ENCODE data around the gene LY6G5B. TPM values are rescaled to one million over a fixed set of nuclear protein-coding genes. Genes with fewer than 3 reads are reported as not detected.
A peak's percentile ranks its signal among the peaks of the same experiment; 100 is the strongest.

LY6G5B gene
- total RNA-seq, 4 donors from 2014 or later, result 0.10 to 9.3 (median 3.9) TPM

DNA sequence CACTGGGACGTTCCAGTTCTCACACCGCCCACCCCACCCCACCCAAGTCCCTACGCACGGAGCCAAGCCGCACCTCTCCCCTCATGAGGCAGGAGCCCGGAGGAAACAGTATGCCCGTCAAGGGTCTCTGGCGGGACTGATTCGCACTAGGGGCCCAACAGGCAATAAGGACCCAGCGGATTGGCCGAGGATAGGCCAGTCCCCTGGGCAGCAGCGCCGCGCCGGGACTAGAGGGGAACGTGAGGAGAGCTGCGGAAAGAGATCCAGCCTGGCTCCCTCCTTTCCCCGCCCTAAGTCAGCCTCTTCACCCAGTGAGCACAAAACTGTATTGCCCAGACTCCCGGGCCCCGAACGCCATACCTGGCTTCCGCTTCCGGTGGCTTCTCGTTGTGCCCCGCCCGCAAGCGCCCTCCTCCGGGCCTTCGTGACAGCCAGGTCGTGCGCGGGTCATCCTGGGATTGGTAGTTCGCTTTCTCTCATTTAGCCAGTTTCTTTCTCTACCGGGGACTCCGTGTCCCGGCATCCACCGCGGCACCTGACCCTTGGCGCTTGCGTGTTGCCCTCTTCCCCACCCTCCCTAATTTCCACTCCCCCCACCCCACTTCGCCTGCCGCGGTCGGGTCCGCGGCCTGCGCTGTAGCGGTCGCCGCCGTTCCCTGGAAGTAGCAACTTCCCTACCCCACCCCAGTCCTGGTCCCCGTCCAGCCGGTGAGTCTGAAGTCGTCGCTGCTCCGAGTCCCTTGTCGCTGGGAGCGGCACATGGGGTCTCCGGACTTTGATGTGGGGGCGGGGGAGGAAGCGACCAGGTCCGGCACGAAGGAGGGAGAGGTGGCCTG is 4.1 kb upstream of the LY6G5B start, which contains the start of gene CSNK2B:
CSNK2B (plus strand) TSS at position 580 of the 836 bp plus-strand sequence. CDS start 752 bp downstream, outside the sequence.
- TF ChIP-seq EP300 (IDR thresholded peaks at IDR 0.05) (no peak), CTCF (IDR thresholded peaks at IDR 0.05) (peak in 1 of 4 experiments; percentile 18), POLR2A (IDR thresholded peaks at IDR 0.05) (peak; percentile 61 to 70), POLR2AphosphoS5 (IDR thresholded peaks at IDR 0.05) (peak; percentile 71)
- Histone ChIP-seq H3K4me1 (peaks cover 0 to 74% (median 28%) of the 10 kb centered on the region in 3 donors), H3K9me3 (no peaks in the 10 kb centered on the region), H3K4me3 (peak within 1 kb of the TSS; percentile 55 to 67), H3K27me3 (no peaks in the 10 kb centered on the region), H3K36me3 (peaks cover 0 to 61% of the 10 kb centered on the region in 2 donors), H3K27ac (peak within 1 kb of the TSS; percentile 95 to 98 (median 96))
- ATAC-seq, result peak; percentile 91
- WGBS, 2 donors (ENCODE audit: low coverage in 1 of 2), result 0 to 1% methylated on average over 22 to 33 of the region's 63 CpGs

GRCh38 chr6:31666337-31666965 is 3.3 kb upstream of the LY6G5B start:
- Histone ChIP-seq H3K27me3 (no peaks in the 10 kb centered on the region), H3K36me3 (peaks cover 0 to 68% of the 10 kb centered on the region in 2 donors), H3K4me1 (peaks cover 0 to 67% (median 28%) of the 10 kb centered on the region in 3 donors), H3K4me3 (peak overlapping the region; percentile 55 to 67), H3K27ac (peak overlapping the region; percentile 60 to 98 (median 95)), H3K9me3 (no peaks in the 10 kb centered on the region)
- no peak for ATAC-seq
- TF ChIP-seq POLR2A (IDR thresholded peaks at IDR 0.05) (no peak), CTCF (IDR thresholded peaks at IDR 0.05) (no peak), POLR2AphosphoS5 (IDR thresholded peaks at IDR 0.05) (no peak), EP300 (IDR thresholded peaks at IDR 0.05) (no peak)
- 4 to 7% methylated on average over 6 to 12 of the region's 15 CpGs for WGBS, 2 donors (ENCODE audit: low coverage in 1 of 2)

- Histone ChIP-seq H3K9me3 (no peaks in the 10 kb centered on the region), H3K4me1 (peaks cover 0 to 16% (median 5%) of the 10 kb centered on the region in 3 donors), H3K27ac (no peak overlapping the region), H3K27me3 (no peaks in the 10 kb centered on the region), H3K36me3 (peaks cover 0 to 31% of the 10 kb centered on the region in 2 donors), H3K4me3 (no peak overlapping the region)
- WGBS, 2 donors (ENCODE audit: low coverage in 1 of 2), result 70 to 85% methylated on average over 2 to 3 of the region's 4 CpGs
- TF ChIP-seq POLR2AphosphoS5 (IDR thresholded peaks at IDR 0.05) (no peak), CTCF (IDR thresholded peaks at IDR 0.05) (no peak), EP300 (IDR thresholded peaks at IDR 0.05) (no peak), POLR2A (IDR thresholded peaks at IDR 0.05) (no peak)
- ATAC-seq, result no peak
Measured at GRCh38 chr6:31676322-31676903, 6.6 kb downstream of the LY6G5B start.

DNA sequence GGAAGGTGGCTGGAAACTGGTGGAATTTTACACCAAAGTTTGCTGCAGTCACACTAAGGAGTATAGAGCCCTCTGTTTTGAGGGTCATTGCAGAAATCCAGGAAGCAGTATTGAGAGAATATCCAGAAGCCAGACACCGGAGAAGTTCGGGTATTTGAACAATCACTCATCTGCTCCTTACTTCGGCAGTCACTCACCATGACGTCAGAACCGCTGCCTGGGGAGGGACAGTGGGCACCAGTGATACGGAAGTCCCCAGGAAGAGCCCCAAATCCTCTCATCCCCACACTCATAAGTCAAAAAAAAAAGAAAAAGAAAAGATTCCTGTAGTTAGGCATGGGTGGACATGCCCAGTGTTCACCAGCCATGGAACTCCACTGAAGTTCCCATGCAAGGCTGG is 7.1 kb downstream of the LY6G5B start:
- TF ChIP-seq POLR2A (IDR thresholded peaks at IDR 0.05) (no peak), EP300 (IDR thresholded peaks at IDR 0.05) (no peak), CTCF (IDR thresholded peaks at IDR 0.05) (no peak), POLR2AphosphoS5 (IDR thresholded peaks at IDR 0.05) (no peak)
- H3K9me3 ChIP-seq, result no peaks in the 10 kb centered on the region
- peaks cover 0 to 20% (median 5%) of the 10 kb centered on the region in 3 donors for H3K4me1 ChIP-seq
- peaks cover 0 to 26% of the 10 kb centered on the region in 2 donors for H3K36me3 ChIP-seq
- H3K27ac ChIP-seq, result no peak overlapping the region
- WGBS, 2 donors (ENCODE audit: low coverage in 1 of 2), result 57% methylated on average over 6 of the region's 6 CpGs; no CpG with 5 or more reads in 1 of the 2 donors
- no peaks in the 10 kb centered on the region for H3K27me3 ChIP-seq
- H3K4me3 ChIP-seq, result no peak overlapping the region
- no peak for ATAC-seq
